Transverse colon (tissue), 4 donors: ENCODE measurements around the gene ROBO1. TPM values are rescaled to one million over a fixed set of nuclear protein-coding genes. Genes with fewer than 3 reads are reported as not detected.

Experiments used
- DNase-seq: peaks from one replicate; pipeline ENCODE4 v3.0.0-alpha.2; 2019
- H3K27ac ChIP-seq, 4 donors: fragments of 200-600 bp; sonication (generic); 2 replicates each; pipeline ENCODE4 v1.5.1; 2016 to 2018; ENCODE audit warnings: inconsistent platforms in 4 of 4
- H3K27me3 ChIP-seq: fragments of 200-600 bp; sonication (generic); 2 replicates; pipeline ENCODE4 v1.5.1; 2017; ENCODE audit warnings: inconsistent platforms
- H3K36me3 ChIP-seq, 4 donors: fragments of 200-600 bp; sonication (generic); 2 replicates each; pipeline ENCODE4 v1.5.1; 2017 to 2019; ENCODE audit warnings: inconsistent platforms in 4 of 4
- H3K4me1 ChIP-seq, 4 donors: fragments of 200-600 bp; sonication (generic); 2 replicates each; pipeline ENCODE4 v1.5.1; 2017 to 2020; ENCODE audit warnings: inconsistent platforms in 4 of 4
- H3K4me3 ChIP-seq, 4 donors: fragments of 200-600 bp; sonication (generic); 1 replicate in 1 of 4; 2 replicates in 3 of 4; pipeline versions ENCODE4 v1.5.1 to v1.6.1; 2017 to 2019; ENCODE audit warnings: inconsistent platforms in 4 of 4
- H3K9me3 ChIP-seq, 2 donors: fragments of 200-600 bp; sonication (generic); 2 replicates each; pipeline ENCODE4 v1.5.1; 2017 to 2019; ENCODE audit warnings: inconsistent platforms in 2 of 2
- EP300 ChIP-seq: sonication (generic); formaldehyde crosslinking; IDR thresholded peaks from one replicate; pipeline ENCODE4 v1.6.1; 2017; ENCODE audit warnings: antibody characterized with exemption, low read depth
- POLR2A ChIP-seq: fragments of 450-650 bp; IDR thresholded peaks from one replicate; pipeline ENCODE4 v1.6.1; 2016; ENCODE audit warnings: antibody characterized with exemption, mild to moderate bottlenecking, moderate library complexity
- POLR2AphosphoS5 ChIP-seq, 3 donors: sonication (generic); formaldehyde crosslinking; IDR thresholded peaks; one replicate each; pipeline ENCODE4 v1.6.1; 2016; ENCODE audit warnings: antibody characterized with exemption in 3 of 3
- WGBS, 2 donors: methylation state at CpG; one replicate each; pipeline ENCODE4 v1.1.5; 2018; ENCODE audit warnings: low coverage in 1 of 2; 5-methylcytosine and 5-hydroxymethylcytosine counted together
- in situ Hi-C, 4 donors: fragments of 200-750 bp; cut with MboI; loops; one replicate each; pipeline versions ENCODE4 v1.15.0 to v1.15.1; 2017; ENCODE audit warnings: low sequenced_read_pairs in 3 of 4, low pct_ligation_motif_present in 1 of 4, low pct_unique_long_range_greater_than_20kb in 1 of 4
- intact Hi-C: fragments of 100-400 bp; cut with DNase I; formaldehyde crosslinking; loops from one replicate; pipeline ENCODE4 v1.15.1; 2023; ENCODE audit warnings: low total_unique reads
- total RNA-seq, 4 donors: library from RNA; depleted of rRNA; stranded (reverse); fragments of >200 nt; gene quantifications; one replicate each; pipeline ENCODE4 v1.1.0, GENCODE V29; 2016
- TF ChIP-seq, protein P1 (sequence below), 5 experiments: fragments of 200-600 bp in 3 of 5; fragments of 450-650 bp in 2 of 5; sonication (generic) in 3 of 5; IDR thresholded peaks; 1 replicate in 2 of 5; 2 replicates in 3 of 5; pipeline ENCODE4 v1.5.1; 2016 to 2017; ENCODE audit warnings: antibody characterized with exemption in 5 of 5, inconsistent platforms in 3 of 5, mild to moderate bottlenecking in 2 of 5, moderate library complexity in 1 of 5

Gene ROBO1
- total RNA-seq, 4 donors from 2014 or later = 7.6 to 68.7 (median 9.1) TPM

DNA sequence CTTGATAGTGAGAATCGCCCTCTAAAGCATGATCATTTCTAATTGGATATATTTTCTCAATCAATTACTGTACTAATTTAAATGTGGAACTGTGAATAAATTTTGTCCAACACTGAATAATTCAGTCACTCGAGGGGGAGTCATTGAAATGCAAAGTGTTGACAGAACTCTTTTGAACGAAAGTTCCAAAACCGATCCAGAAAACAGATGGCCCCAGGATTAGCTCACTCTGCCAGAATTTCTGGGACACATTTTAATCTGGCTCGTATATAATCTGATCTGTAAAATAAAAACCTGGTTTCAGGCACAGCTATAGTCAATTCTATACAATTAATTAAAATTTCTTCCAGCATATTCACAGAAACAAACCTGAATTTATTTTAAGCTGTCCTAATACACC, 580.4 kb downstream of the ROBO1 start:
- TF ChIP-seq POLR2AphosphoS5 (IDR thresholded peaks at IDR 0.05) = no peak
- TF ChIP-seq, protein P1, sequence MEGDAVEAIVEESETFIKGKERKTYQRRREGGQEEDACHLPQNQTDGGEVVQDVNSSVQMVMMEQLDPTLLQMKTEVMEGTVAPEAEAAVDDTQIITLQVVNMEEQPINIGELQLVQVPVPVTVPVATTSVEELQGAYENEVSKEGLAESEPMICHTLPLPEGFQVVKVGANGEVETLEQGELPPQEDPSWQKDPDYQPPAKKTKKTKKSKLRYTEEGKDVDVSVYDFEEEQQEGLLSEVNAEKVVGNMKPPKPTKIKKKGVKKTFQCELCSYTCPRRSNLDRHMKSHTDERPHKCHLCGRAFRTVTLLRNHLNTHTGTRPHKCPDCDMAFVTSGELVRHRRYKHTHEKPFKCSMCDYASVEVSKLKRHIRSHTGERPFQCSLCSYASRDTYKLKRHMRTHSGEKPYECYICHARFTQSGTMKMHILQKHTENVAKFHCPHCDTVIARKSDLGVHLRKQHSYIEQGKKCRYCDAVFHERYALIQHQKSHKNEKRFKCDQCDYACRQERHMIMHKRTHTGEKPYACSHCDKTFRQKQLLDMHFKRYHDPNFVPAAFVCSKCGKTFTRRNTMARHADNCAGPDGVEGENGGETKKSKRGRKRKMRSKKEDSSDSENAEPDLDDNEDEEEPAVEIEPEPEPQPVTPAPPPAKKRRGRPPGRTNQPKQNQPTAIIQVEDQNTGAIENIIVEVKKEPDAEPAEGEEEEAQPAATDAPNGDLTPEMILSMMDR (IDR thresholded peaks at IDR 0.05) = no peak
- in situ Hi-C loops (no loop called here), intact Hi-C loops (no loop called here)
- Histone ChIP-seq H3K9me3 (no peaks in the 10 kb centered on the region), H3K27ac (no peak overlapping the region), H3K4me1 (no peaks in the 10 kb centered on the region), H3K27me3 (no peaks in the 10 kb centered on the region), H3K4me3 (no peak overlapping the region), H3K36me3 (no peaks in the 10 kb centered on the region)
- no peak for DNase-seq
- WGBS, 2 donors = 62 to 68% methylated on average over 5 of the region's 5 CpGs

DNA sequence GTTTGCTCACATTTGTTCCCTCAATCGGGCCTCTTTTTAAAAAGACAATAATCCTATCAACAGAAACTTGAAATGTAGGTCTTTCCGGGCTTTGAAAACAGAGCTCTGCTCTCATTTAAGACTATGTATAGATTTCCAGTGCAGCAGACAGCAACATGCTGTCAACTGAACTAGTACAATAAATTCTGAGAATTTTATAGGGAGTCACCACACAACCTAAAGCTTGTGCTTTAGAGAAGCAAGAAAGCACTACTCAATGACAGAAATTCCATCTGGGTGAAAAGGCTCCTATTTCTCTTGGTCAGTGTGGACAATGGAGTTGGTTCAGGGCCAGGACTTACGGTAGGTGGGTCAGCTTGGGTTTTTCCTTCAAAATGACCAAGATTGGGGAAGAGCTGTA, 583.5 kb downstream of the ROBO1 start:
- intact Hi-C loops = no loop called here
- no peaks in the 10 kb centered on the region for H3K27me3 ChIP-seq
- TF ChIP-seq POLR2A (no peak), POLR2AphosphoS5 (IDR thresholded peaks at IDR 0.05) (no peak), EP300 (no peak)
- TF ChIP-seq, protein P1 (IDR thresholded peaks at IDR 0.05) = no peak
- DNase-seq = no peak
- in situ Hi-C loops = no loop called here
- H3K36me3 ChIP-seq = no peaks in the 10 kb centered on the region
- WGBS, 2 donors = 33 to 36% methylated on average over 2 to 3 of the region's 3 CpGs
- H3K4me3 ChIP-seq = no peak overlapping the region
- H3K9me3 ChIP-seq = no peaks in the 10 kb centered on the region
- H3K4me1 ChIP-seq = no peaks in the 10 kb centered on the region
- H3K27ac ChIP-seq = no peak overlapping the region

DNA sequence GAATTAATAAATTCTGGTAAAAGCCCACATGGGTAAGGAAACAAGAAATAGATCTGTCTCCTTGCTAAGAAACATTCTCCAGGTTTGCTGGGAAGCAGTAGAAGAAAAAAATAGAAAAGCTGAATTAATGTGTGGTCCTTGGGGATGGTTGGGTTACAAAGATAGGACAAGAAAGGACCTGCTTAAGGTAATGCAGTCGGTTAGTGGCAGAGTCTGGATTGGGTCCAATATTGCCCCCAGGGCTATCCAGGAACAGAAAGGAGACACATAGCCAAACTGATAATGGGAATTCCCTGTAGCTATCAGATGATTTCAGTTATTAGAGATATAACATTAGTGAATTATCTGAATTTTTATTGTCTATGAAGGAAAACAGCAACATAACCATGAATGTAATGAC, 584.3 kb downstream of the ROBO1 start:
- in situ Hi-C loops (no loop called here), intact Hi-C loops (no loop called here)
- H3K27me3 ChIP-seq = no peaks in the 10 kb centered on the region
- no peaks in the 10 kb centered on the region for H3K36me3 ChIP-seq
- 76 to 78% methylated on average over 1 of the region's 1 CpG for WGBS, 2 donors
- no peak overlapping the region for H3K4me3 ChIP-seq
- H3K9me3 ChIP-seq = no peaks in the 10 kb centered on the region
- no peak for DNase-seq
- no peak overlapping the region for H3K27ac ChIP-seq
- TF ChIP-seq, protein P1 (IDR thresholded peaks at IDR 0.05) = no peak
- TF ChIP-seq EP300 (no peak), POLR2A (no peak), POLR2AphosphoS5 (IDR thresholded peaks at IDR 0.05) (no peak)
- no peaks in the 10 kb centered on the region for H3K4me1 ChIP-seq

DNA sequence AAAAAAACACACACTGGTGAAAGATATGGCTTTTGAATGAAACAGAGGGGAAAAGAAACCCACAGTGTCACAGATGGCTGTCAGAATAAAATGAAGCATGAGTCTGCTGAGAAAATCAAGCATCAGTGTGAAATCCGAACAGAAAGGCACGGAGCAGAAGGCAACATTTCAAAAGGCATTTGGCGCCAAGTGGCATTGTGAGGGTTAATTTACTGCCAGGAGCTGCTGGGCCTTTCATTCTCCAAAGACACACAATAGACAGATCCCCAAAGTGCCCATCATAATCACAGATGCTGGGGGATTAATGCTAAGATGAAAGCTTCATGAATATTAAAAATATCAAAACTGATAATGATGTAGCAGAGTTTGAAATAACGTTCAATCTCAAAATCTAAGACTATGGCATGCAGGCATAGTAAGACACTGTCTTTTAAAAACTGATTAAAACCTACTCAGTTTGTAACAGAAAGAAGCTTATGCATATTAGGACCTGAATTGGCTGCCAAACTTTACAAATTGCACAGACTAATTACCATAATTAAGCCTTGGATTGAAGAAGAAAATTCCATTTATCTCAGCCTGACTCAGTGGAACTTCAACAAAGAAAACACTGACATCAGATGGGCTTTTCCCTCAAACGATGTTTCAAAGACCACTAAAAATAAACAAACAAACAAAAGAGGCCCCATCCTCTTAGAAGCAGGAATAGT, 589.2 kb downstream of the ROBO1 start:
- 60 to 76% methylated on average over 4 to 5 of the region's 5 CpGs for WGBS, 2 donors
- no peaks in the 10 kb centered on the region for H3K27me3 ChIP-seq
- in situ Hi-C loops = no loop called here
- no peaks in the 10 kb centered on the region for H3K36me3 ChIP-seq
- intact Hi-C loops = no loop called here
- H3K27ac ChIP-seq = no peak overlapping the region
- H3K4me3 ChIP-seq = no peak overlapping the region
- DNase-seq = no peak
- no peaks in the 10 kb centered on the region for H3K4me1 ChIP-seq
- TF ChIP-seq POLR2A (no peak), EP300 (no peak), POLR2AphosphoS5 (IDR thresholded peaks at IDR 0.05) (no peak)
- TF ChIP-seq, protein P1 (IDR thresholded peaks at IDR 0.05) = no peak
- H3K9me3 ChIP-seq = no peaks in the 10 kb centered on the region
